Spleen (tissue), 11 donors: Measurements from ENCODE around the gene MYH10. TPM values are rescaled to one million over a fixed set of nuclear protein-coding genes. Genes with fewer than 3 reads are reported as not detected.

Experiments
- DNase-seq: peaks from one replicate; pipeline ENCODE4 v3.0.0-alpha.2; 2020
- H3K27ac ChIP-seq, 8 donors: fragments of 200-600 bp; sonication (generic) in 7 of 8; 1 replicate in 4 of 8; 2 replicates in 4 of 8; pipeline versions ENCODE4 v1.5.0 to v1.8.0; 2016 to 2021; ENCODE audit warnings: inconsistent platforms in 4 of 8, mild to moderate bottlenecking in 4 of 8, moderate library complexity in 1 of 8
- H3K27me3 ChIP-seq, 7 donors: fragments of 200-600 bp; sonication (generic) in 6 of 7; replicated peaks in 1 of 7; 1 replicate in 4 of 7; 2 replicates in 3 of 7; pipeline versions ENCODE4 v1.5.0 to v1.8.0; 2016 to 2021; ENCODE audit warnings: inconsistent platforms in 3 of 7, mild to moderate bottlenecking in 1 of 7
- H3K36me3 ChIP-seq, 6 donors: fragments of 200-600 bp; sonication (generic) in 5 of 6; 1 replicate in 4 of 6; 2 replicates in 2 of 6; pipeline versions ENCODE4 v1.5.0 to v1.8.0; 2016 to 2021; ENCODE audit warnings: inconsistent platforms in 2 of 6
- H3K4me1 ChIP-seq, 6 donors: fragments of 200-600 bp; sonication (generic) in 5 of 6; 1 replicate in 3 of 6; 2 replicates in 3 of 6; pipeline versions ENCODE4 v1.5.0 to v1.8.0; 2016 to 2021; ENCODE audit warnings: inconsistent platforms in 3 of 6
- H3K4me3 ChIP-seq, 8 donors: fragments of 200-600 bp; sonication (generic) in 7 of 8; 1 replicate in 4 of 8; 2 replicates in 4 of 8; pipeline versions ENCODE4 v1.5.0 to v1.8.0; 2016 to 2021; ENCODE audit warnings: inconsistent platforms in 4 of 8, mild to moderate bottlenecking in 4 of 8, moderate library complexity in 2 of 8
- H3K9me3 ChIP-seq, 8 donors: fragments of 200-600 bp; sonication (generic) in 7 of 8; 1 replicate in 4 of 8; 2 replicates in 4 of 8; pipeline versions ENCODE4 v1.5.0 to v1.8.0; 2016 to 2021; ENCODE audit warnings: inconsistent platforms in 4 of 8
- CTCF ChIP-seq, 11 experiments: fragments of 200-600 bp in 7 of 11; fragments of 450-650 bp in 4 of 11; sonication (generic) in 4 of 11; IDR thresholded peaks in 8 of 11; conservative IDR thresholded peaks in 3 of 11; 1 replicate in 7 of 11; 2 replicates in 4 of 11; pipeline versions ENCODE4 v1.4.0 to v1.8.0; 2016 to 2021; ENCODE audit warnings: antibody characterized with exemption in 11 of 11, inconsistent platforms in 4 of 11, mild to moderate bottlenecking in 1 of 11
- POLR2A ChIP-seq, 3 donors: fragments of 450-650 bp; IDR thresholded peaks; one replicate each; pipeline ENCODE4 v1.5.1; 2017; ENCODE audit warnings: antibody characterized with exemption in 3 of 3, mild to moderate bottlenecking in 1 of 3
- POLR2AphosphoS5 ChIP-seq, 3 donors: sonication (generic); formaldehyde crosslinking; IDR thresholded peaks; one replicate each; pipeline ENCODE4 v1.5.1; 2017; ENCODE audit warnings: antibody characterized with exemption in 3 of 3
- WGBS, 5 donors: extraction: QIAGEN DNeasy Blood & Tissue Kit in 3 of 5; methylation state at CpG; one replicate each; pipeline versions ENCODE4 v1.1.5 to v1.1.7; 2013 to 2018; 5-methylcytosine and 5-hydroxymethylcytosine counted together
- intact Hi-C: fragments of 100-400 bp; cut with DNase I; formaldehyde crosslinking; loops from one replicate; pipeline ENCODE4 v1.15.0; 2023; ENCODE audit warnings: low total_unique reads
- polyA plus RNA-seq, 3 donors: library from polyadenylated mRNA; stranded (reverse); fragments of 200-250 nt; gene quantifications; one replicate each; pipeline ENCODE4 v1.2.1, GENCODE V29; 2013
- total RNA-seq, 7 donors: library from RNA; depleted of rRNA in 3 of 7; stranded (reverse); fragments of >200 nt in 3 of 7; fragmentation: NEBNext Ultra II Directional in 4 of 7; extraction: Animal tissue kit (Norgen Biotek cat#: 25700) in 4 of 7; gene quantifications; one replicate each; pipeline versions ENCODE4 v1.1.0 to v1.2.1, GENCODE V29; 2016 to 2021
- donor health status: healthy with polysubstance abuse.
- donor health status: DM: no; HTN: no; CAD: no; lungs with moderate emphysema.
- donor health status: DM: no; HTN: no; CAD: no.
- donor health status: Bipolar disorder and iron deficiency.
- donor health status: healthy.
- donor health status: DM: no; HTN: no; CAD: no.
- donor health status: DM: yes; HTN: yes; CAD: no.

Gene MYH10
- total and polyA plus RNA-seq, 10 donors: 1.0 to 14.4 (median 7.5) TPM

- intact Hi-C loops: no loop called here
- Histone ChIP-seq H3K4me1 (no peaks in the 10 kb centered on the region), H3K9me3 (no peaks in the 10 kb centered on the region), H3K4me3 (no peak overlapping the region), H3K27me3 (no peaks in the 10 kb centered on the region), H3K27ac (no peak overlapping the region), H3K36me3 (peaks cover 0 to 10% (median 0%) of the 10 kb centered on the region in 6 donors)
- WGBS, 5 donors: 89 to 95% (median 91%) methylated on average over 8 of the region's 8 CpGs
- no peak for DNase-seq
- no peak for TF ChIP-seq CTCF (IDR thresholded peaks at IDR 0.05 in 8 of 11, conservative IDR thresholded peaks at IDR 0.05 in 3 of 11)
- no peak for TF ChIP-seq POLR2A (IDR thresholded peaks at IDR 0.05)
- TF ChIP-seq POLR2AphosphoS5 (IDR thresholded peaks at IDR 0.05): no peak
These were observed 129.9 kb downstream of the MYH10 start for GRCh38 chr17:8500609-8501008.

- H3K4me1 ChIP-seq: no peaks in the 10 kb centered on the region
- H3K27me3 ChIP-seq: no peaks in the 10 kb centered on the region
- DNase-seq: no peak
- 68 to 86% (median 81%) methylated on average over 5 of the region's 5 CpGs for WGBS, 5 donors
- intact Hi-C loops: no loop called here
- H3K27ac ChIP-seq: no peak overlapping the region
- H3K36me3 ChIP-seq: peaks cover 0 to 10% (median 0%) of the 10 kb centered on the region in 6 donors
- H3K4me3 ChIP-seq: no peak overlapping the region
- no peak for TF ChIP-seq CTCF (IDR thresholded peaks at IDR 0.05 in 8 of 11, conservative IDR thresholded peaks at IDR 0.05 in 3 of 11)
- no peak for TF ChIP-seq POLR2A (IDR thresholded peaks at IDR 0.05)
- no peak for TF ChIP-seq POLR2AphosphoS5 (IDR thresholded peaks at IDR 0.05)
- H3K9me3 ChIP-seq: no peaks in the 10 kb centered on the region
These were observed 130.9 kb downstream of the MYH10 start for GRCh38 chr17:8499614-8500013.

GRCh38 chr17:8499171-8499570 is 131.4 kb downstream of the MYH10 start:
- H3K27ac ChIP-seq: no peak overlapping the region
- intact Hi-C loops: no loop called here

GRCh38 chr17:8496081-8496480 is 134.4 kb downstream of the MYH10 start:
- Histone ChIP-seq H3K36me3 (peaks cover 0 to 11% (median 0%) of the 10 kb centered on the region in 6 donors), H3K4me1 (no peaks in the 10 kb centered on the region), H3K4me3 (no peak overlapping the region), H3K27ac (no peak overlapping the region), H3K27me3 (no peaks in the 10 kb centered on the region), H3K9me3 (peaks cover 0 to 3% (median 0%) of the 10 kb centered on the region in 8 donors)
- intact Hi-C loops: no loop called here
- no peak for DNase-seq
- 86 to 90% (median 88%) methylated on average over 13 of the region's 13 CpGs for WGBS, 5 donors
- TF ChIP-seq POLR2A (IDR thresholded peaks at IDR 0.05) (no peak), POLR2AphosphoS5 (IDR thresholded peaks at IDR 0.05) (peak in 1 of 3 donors; percentile 50)

More at GRCh38 chr17:8499171-8499570, 131.4 kb downstream of the MYH10 start:
- H3K4me1 ChIP-seq: no peaks in the 10 kb centered on the region
- TF ChIP-seq POLR2A (IDR thresholded peaks at IDR 0.05) (no peak), CTCF (IDR thresholded peaks at IDR 0.05 in 8 of 11, conservative IDR thresholded peaks at IDR 0.05 in 3 of 11) (no peak), POLR2AphosphoS5 (IDR thresholded peaks at IDR 0.05) (no peak)
- H3K4me3 ChIP-seq: no peak overlapping the region
- no peak for DNase-seq
- no peaks in the 10 kb centered on the region for H3K27me3 ChIP-seq
- peaks cover 0 to 10% (median 0%) of the 10 kb centered on the region in 6 donors for H3K36me3 ChIP-seq
- 83 to 92% (median 86%) methylated on average over 9 of the region's 9 CpGs for WGBS, 5 donors
- no peaks in the 10 kb centered on the region for H3K9me3 ChIP-seq
